A673 (cell line): ENCODE data around the gene SYNE1.

Source experiments
- CTCF ChIP-seq: fragments of 300-800, 200-600 bp; sonication (generic); conservative IDR thresholded peaks from 2 replicates; pipeline ENCODE4 v1.5.1; 2017; ENCODE audit warnings: low read depth, mild to moderate bottlenecking, antibody characterized with exemption, low read length, moderate library complexity, mixed read lengths
- EZH2 ChIP-seq: fragments of 200-600 bp; sonication (generic); IDR thresholded peaks from 2 replicates; pipeline ENCODE4 v1.6.1; 2017; ENCODE audit warnings: borderline replicate concordance, low read depth, mild to moderate bottlenecking, mixed read lengths, antibody characterized with exemption, low read length; ENCODE audit not compliant: poor library complexity, severe bottlenecking

- no peak for TF ChIP-seq CTCF
- TF ChIP-seq EZH2 = no peak
Measured at GRCh38 chr6:152098683-152099082, 538.5 kb downstream of the SYNE1 start.
